CD4-positive, alpha-beta T cell treated with Interleukin-15 for 4 hours (primary cell): Measurements from ENCODE around the gene GPR141.
A peak's percentile ranks its signal among the peaks of the same experiment; 100 is the strongest.

Source experiments
- DNase-seq: peaks from one replicate; pipeline ENCODE4 v3.0.0-alpha.2; 2020; ENCODE audit warnings: low spot score

Gene GPR141, protein sequence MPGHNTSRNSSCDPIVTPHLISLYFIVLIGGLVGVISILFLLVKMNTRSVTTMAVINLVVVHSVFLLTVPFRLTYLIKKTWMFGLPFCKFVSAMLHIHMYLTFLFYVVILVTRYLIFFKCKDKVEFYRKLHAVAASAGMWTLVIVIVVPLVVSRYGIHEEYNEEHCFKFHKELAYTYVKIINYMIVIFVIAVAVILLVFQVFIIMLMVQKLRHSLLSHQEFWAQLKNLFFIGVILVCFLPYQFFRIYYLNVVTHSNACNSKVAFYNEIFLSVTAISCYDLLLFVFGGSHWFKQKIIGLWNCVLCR

DNA sequence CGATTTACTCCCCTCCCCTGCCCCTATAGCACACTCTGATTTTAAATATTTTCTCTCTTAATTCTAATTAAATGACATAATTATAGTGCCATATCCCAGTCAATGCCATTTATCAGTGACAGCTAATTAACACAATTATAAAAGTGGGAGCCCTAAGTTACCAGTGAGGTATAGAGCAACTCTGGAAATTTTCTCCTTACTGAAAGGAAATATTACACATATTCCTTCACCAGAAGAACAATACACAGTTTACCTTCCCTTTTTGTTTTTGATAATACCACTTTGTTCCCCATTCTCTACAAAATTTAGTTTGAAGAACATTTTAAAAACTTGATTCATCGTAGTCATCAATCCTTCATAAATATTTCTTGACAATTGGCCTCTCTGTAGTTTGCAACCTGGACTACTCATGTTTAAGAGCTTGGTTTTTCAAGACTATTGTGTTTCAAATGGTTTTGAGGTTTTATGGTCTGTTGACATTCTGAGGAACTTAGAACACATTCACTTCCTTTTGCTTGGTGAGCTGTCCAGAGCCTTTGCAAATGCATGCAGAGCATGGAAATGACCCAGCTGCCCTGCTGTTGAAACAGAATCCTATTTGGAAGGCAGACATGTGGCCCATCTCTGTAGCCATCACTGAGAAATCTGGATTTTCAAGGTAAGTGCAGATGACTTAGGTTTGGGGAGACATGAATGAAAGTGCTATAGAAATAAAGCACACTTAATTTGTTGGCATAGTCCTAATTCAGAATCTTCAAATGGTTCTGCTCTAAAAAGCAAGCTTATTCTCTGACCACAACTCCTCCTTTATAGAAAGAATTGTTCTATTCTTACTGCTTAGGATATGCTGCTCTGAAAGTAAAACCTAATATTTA, at the start of gene GPR141:
TSS of gene GPR141 (plus strand) at position 521 of the 875 bp plus-strand sequence. CDS start 56,628 bp downstream, outside the sequence.
- no peak for DNase-seq

DNA sequence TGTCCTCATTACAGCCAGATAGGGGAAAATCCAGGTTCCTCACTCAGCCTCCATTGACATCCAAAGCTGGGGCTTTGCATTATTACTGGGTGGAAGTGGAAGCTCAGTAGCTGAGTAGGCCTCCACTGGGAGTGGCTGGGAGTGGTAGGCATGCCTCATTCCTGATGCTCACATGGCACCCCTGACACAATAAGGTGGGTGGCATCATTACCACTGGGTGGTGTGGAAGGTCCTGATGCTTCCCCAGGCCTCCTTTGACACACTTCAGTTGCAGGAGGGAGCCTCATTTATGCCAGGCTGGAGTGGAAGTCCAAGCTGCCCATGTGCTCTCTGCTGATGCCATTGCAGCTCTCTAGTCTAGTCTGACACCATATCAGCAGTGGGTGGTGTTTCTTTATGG, 48.2 kb upstream of the GPR141 start:
- DNase-seq: no peak

DNA sequence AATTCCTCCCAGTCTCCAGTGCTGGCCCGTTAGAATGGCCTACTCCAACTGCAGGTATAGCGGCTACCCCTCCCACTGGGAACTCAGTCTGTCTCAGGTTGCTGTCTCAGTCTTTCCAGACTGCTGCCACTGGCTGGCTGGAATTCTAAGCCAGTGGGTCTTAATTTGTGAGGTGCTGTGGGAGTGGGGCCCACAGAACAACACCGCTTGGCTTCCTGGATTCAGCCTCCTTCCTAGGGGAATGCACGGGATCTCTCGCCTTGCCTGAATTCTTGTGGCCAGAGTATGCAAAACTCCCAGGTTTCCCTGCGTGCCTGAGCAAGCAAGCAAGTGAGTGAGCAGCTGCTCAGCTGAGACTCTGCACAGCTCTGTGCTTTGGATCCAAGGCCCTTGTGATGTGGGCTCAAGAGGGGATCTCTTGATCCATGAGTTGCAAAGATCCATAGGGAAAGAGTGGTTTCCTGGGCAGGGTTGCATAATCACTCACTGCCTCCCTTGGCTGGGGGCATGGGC, 41.5 kb upstream of the GPR141 start:
- no peak for DNase-seq

DNA sequence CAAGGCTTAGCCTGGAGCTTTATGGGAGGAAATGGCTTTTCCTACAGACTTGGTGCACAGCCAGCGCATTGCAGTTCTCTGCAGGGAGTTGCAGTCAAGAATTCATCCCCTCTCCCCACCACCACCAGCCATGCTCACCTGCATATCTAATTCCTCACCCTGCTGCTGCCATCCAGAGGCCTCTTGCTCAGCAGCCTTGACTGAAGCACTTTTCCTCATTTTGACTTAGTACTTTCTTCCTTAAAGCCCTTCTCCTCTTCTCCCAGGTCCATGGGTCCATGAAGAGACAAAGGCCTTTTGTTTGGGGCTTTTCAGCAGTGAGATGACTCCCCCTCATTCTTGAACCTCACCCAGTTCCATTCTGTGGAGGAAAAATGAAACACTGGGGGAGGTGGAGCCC, 39.7 kb upstream of the GPR141 start:
- no peak for DNase-seq

DNA sequence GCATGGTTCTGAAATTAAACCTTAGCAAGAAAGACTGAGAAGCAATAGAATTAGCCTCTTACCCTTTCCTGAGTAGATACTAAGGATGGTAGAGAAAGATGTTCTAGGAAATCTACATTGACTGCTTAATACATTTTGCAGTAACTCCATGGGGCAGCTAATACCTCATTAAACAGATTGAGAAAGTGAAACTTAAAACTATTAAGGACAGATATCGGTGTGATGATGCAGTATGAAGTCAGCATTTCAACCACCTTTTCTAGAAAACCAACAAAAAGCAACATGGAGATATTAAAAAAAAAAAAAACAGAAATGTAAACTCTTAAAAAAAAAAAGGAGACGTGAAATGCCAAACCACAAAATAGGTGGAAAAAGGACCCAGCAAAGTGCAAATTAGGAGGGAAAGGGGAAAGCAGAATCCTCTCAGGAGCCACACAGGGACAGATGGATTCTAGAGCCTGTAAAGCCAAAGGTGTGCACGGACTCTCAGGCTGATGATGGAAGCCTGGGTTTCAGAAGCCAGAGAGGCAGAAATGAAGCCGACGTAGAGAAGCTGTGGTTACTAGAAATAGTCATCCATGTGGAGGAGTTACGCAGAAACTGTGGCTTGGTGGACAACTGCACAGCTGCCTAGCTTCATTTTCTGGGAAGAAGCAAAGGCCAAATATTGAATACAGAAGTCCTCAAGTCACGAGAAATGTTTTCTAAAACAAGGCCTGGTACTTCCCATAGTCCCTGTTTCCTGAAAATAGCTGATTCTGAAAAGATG, 38.1 kb upstream of the GPR141 start:
- DNase-seq: no peak

DNA sequence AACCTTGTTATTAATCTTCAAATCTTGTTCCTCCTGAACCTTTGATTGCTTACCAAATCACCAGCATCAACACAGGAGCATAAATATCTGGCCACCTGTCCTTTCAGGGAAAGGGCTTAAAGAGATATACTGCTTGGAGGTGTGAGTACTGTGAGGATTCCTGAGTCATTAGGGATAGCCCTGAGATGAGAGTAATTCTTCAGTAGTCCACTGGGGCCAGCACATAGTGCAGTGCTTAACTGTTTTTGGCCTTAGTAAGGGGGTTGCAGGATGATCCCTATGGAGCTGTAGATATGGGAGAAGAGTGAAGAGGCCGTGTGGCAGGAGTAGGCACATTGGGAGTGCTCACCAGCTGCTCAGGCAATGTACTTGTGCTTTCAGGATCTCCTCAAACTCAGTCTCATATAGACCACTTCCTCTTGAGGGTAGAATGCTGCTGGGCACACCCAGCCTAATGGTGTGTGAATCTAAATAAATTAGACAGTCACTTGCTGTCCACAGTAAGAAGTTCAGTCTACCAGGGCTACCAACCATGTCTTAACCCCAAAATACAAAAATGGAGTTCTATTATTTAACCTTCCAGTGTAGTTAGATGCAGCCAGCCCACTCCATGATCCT, 26.5 kb upstream of the GPR141 start:
- no peak for DNase-seq

DNA sequence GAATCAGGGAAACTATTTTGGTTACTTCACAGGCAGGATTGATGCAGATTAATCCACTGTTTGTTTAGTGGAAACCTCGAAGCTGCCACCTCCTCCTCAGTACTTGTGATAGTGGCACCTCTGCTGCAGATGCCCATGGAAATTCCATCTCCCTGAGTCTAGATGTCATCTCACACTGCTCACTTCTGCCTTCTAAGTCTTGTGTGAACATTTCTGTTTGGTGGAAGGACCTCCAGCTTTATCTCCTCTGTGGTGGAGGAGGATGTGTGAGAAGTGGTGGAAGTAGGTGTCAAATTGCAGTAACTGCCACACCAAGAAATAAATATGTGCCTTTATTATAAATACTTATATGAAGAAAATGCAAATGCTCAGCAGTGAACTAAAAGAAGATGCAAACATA, 25.8 kb upstream of the GPR141 start:
- peak; percentile 14 for DNase-seq

DNA sequence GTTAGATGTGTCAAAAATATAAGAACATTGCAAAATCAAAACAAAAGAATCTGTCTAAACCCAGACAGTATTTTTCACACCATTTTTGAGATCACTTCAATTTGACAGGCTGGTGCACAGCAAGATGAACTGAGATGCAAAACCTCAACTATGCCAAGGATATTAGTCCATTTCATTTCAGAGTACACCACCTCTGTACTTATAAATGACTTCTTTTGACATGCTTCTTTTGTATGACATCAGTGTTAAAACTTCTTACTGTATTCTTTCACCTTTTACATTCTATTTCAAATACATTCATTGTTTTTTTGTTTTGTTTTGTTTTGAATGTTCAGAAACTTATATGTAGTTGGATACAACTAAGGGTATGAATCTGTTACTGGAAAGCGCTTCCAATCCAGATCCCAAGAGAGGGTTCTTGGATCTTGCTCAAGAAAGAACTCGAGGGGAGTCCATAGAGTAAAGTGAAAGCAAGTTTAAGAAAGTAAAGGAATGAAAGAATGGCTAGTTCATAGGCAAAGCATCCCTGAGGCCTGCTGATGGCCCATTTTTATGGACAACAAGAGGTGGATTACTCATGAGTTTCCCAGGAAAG, 23.5 kb upstream of the GPR141 start:
- DNase-seq: no peak

DNA sequence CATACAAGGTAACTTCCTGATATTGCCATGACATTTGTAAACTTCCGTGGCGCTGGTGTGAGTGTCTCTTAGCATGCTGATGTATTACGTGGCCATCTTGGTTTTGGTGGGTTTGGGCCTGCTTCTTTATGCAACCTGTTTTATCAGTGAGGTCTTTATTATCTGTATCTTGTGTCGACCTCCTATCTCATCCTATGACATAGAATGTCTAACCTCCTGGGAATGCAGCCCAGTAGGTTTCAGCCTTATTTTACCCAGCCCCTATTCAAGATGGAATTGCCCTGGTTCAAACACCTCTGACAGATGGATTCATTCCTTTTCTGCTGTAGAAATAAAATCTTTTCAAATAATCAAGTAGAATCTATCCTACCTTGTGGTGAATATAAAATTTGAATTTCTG, 23.0 kb upstream of the GPR141 start:
- DNase-seq: no peak

DNA sequence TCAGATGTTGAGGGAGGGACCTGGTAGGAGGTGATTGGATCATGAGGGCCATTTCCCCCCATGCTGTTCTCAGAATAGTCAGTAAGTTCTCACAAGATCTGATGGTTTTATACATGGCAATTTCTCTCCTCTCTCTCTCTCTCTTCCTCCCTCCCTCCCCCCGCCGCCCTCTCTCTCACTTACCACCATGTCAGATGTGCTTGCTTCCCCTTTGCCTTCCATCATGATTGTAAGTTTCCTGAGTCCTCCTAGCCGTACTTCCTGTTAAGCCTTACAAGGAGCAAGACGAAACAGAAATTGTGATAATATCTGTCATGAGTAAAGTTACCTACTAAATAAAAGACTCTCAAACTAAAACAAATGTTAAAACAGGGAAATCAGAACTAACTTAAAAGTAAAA, 19.9 kb upstream of the GPR141 start:
- no peak for DNase-seq

DNA sequence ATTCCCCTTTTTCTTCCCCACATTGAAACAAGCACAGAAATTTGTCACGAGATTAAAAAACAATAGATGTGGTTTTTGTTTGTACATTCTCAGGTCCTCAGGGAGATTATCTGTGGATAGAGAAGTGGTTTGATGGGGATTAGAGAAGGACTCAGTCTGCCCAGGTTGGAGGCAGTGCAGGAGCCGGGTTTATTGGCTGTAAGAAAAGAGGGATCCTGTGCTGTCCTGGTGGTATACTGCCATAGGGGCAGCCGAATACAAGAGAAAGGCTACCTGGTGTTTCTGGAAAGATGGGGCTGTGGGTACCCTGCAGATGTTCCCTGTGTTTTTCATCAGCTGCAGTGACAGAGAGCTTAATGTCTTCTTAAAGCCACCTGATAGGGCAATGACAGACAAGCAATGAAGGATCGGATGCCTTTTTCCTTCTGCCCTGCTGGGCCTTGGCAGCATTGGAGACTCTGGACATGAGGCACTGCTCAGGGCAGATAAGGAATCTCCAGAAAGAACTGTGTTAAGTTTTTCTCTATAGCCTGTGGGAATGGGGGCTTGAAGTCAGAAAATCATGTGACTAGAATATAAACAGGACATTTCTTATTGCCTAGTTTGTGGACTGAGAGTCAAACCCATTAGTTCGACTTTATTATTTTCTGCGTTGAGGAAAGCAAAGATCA, 18.1 kb upstream of the GPR141 start:
- DNase-seq: no peak

DNA sequence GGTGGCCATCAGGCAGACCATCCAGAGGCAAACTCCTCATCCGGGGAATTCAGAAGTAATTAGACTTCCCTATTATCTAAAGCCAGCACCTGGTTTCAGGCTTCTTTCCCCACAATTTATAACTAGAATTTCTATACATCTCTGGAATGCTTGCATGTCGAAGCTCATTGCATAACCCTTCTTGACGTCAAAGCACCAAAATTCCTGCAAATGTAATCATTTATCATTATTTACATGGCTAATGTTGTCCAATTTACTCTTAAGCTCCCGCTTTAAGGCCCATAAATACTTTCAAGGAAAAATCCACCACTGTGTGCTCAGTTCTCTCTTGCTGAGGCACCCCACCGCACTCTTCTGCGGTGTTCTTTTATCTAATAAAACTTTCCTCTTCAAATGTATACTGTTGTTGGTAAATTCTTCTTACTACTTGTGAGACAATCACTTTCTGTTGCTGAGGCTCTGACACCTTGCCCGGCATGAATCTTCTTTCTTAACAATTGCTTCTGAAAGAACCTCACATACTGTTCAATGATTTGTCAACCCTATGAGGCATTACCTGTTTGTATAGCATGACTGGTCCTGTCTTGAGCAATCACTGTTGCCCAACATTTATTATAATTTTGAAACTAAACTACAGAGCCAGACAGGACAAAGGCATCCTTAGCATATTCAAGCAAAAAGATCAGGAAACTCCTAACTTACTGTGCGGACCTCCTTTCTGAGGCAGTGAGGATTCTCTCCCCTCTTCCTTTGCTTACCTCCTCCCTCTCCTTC, 17.4 kb upstream of the GPR141 start:
- no peak for DNase-seq

DNA sequence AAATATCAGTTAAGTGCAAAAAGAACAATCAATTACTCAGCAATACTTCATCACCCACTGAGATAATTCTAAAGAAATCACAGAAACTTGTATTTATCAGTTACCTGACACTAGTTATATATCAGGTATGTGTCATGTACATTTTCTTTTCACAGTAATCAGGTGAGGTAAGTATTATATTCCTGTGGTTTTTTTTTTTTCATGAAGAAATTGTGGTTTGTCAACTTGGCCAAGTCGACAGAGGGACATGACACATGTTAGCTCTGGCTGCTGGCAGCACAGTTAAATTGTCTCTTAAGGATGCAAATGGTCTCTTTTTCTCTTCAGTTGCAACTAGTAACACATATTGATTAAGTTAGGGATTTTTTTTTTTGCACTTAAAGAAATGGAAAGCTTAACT, 13.7 kb upstream of the GPR141 start:
- DNase-seq: no peak

DNA sequence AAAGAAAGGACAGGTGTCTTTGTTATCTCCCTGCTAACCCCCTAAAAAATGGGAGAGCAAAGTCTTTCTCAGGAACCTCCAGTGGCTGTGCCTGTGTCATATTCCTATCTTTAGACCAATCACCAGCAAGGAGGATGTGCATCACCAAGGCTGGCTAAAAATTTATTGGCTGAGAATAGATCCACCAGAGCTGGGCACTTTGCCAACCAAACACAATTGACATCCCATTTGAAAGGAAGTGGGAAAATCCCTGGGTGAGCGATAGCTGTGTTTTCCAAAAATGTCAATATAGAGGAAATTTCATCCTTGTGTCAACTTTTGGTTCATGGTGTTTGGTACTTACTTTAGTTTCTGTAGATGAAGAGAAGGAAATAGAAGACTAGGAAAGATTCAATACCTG, 13.1 kb upstream of the GPR141 start:
- DNase-seq: no peak

DNA sequence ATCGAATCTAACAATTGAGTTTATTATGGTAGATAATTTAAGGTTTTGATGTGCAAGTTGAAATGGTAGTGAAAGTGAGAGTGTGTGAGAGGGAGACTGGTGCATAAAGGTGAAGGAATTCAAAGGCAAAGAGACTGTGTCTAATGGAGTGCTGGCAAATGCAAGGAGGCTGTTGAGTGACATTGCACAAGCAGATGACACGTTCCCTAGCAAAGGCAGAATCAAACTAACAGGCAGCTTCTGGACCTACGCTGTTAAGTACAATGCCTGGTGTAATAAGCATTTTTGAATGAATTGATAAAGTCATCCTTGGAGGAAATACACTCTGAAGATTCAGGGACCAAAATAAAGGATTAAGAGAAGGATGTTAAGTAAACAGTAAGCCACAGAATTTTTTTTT, 11.7 kb upstream of the GPR141 start:
- DNase-seq: no peak

DNA sequence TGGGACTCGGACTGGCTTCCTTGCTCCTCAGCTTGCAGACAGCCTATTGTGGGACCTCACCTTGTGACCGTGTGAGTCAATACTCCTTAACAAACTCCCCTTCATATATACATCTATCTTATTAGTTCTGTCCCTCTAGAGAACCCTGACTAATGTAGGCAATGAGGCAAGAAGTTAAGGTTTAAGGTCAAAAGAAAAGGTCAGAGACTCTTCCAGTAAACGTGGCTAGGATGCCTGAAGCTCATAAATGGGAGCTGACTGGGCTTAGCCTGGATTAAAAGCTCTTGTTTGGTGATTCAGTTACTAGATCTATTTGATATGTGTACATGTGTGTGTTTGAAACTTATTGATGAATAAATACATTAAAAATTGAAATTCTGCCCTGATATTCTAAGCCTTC, 10.6 kb upstream of the GPR141 start:
- no peak for DNase-seq

DNA sequence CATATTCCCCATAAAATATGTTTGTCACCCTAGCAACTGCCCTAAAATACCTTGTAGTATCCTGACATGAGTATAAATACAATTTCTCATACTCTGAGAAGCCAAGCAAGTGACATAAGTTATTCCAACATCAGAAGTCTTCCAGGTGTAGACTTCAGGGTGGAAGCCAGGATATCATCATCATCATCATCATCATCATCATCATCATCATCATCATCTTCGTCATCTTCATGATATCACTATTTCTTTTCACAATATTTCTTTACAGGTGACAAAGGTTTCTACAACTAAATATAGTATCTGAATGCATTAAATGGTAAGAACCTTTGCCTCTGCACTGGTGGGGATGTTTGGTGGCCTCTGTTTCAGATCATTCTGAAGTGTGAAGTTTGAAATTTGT, 10.0 kb upstream of the GPR141 start:
- DNase-seq: no peak

DNA sequence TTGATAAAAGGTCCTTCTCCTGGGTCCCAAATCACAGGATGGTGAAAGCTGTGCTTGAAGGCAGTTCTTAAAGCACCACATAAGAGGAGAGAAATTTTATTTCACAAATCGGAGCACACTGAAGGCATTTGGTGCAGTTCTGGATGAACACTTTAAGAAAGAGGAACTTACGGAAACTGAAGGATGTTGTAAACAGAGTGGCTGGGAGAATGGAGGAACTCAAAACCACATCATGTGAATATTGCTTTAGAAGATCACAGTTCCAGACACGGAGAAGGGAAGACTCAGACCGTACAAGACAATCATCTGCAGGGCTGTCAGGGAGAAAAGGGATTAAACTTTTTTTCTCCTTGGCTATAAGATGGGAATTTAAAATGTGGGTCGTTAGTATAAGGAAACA, 9.0 kb upstream of the GPR141 start:
- no peak for DNase-seq

DNA sequence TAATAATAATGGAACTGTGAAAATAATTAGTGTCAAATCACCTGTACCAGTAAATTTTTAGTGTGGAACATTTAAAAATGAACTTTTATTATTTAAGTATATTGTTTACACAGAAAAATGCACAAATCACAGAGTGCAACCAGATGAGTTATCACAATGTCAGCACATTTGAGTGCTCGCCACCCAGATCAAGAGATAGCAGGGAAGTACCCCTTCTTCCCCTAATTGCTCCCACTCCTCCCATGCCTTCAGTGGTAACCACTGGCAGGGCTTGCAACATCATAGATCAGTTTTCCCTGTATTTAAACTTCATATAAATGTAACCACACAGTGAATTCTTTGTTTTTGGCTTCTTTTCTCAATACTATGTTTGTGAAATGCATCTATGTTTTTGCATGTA, 7.8 kb upstream of the GPR141 start:
- DNase-seq: no peak

DNA sequence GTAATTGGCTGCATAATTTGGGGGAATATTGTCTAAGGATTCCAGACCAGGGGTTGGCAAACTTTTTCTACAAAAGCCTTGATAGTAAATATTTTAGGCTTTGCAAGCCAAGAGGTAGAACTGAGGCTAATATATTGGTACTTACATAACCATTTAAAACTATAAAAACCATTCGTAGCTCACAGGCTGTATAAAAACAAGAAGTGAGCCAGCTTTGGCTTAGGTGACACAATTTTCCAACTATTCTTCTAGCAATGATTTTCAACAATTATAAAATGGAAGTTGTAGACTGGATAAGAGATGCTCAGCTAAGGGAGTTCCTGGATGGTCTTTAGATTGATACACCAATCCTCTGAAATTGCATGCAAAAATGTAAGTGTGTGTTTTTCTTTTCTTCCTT, 1.4 kb downstream of the GPR141 start:
- DNase-seq: no peak
